ENCODE measurements around the gene COL26A1.

COL26A1 gene

GRCh38 chr7:101554584-101555268 lies 192.1 kb downstream of the COL26A1 start:
- no peak for TF ChIP-seq CTCF (IDR thresholded peaks at IDR 0.05)

- TF ChIP-seq CTCF (IDR thresholded peaks at IDR 0.05), result no peak
Observed at GRCh38 chr7:101555269-101555920, 192.7 kb downstream of the COL26A1 start.

- TF ChIP-seq CTCF (IDR thresholded peaks at IDR 0.05), result no peak
Observed at GRCh38 chr7:101555921-101556275, 193.2 kb downstream of the COL26A1 start.

- TF ChIP-seq CTCF (IDR thresholded peaks at IDR 0.05), result no peak
Observed at GRCh38 chr7:101556453-101556968, 193.8 kb downstream of the COL26A1 start.

- TF ChIP-seq CTCF (IDR thresholded peaks at IDR 0.05), result no peak
Observed at GRCh38 chr7:101557421-101557820, 194.7 kb downstream of the COL26A1 start.

GRCh38 chr7:101557978-101558741 lies 195.5 kb downstream of the COL26A1 start:
- TF ChIP-seq CTCF (IDR thresholded peaks at IDR 0.05), result no peak

GRCh38 chr7:101558742-101559325 lies 196.2 kb downstream of the COL26A1 start:
- no peak for TF ChIP-seq CTCF (IDR thresholded peaks at IDR 0.05)

Data from LNCAP (cell line).